ENCODE data around the gene ARHGAP32.

ARHGAP32 gene

GRCh38 chr11:128956401-128957201, 235.5 kb downstream of the ARHGAP32 start:
- DNase-seq (ENCODE audit: low spot score): peak; percentile 59

GRCh38 chr11:128955636-128956035, 236.5 kb downstream of the ARHGAP32 start:
- DNase-seq (ENCODE audit: low spot score): no peak

GRCh38 chr11:128953151-128953550, 239.0 kb downstream of the ARHGAP32 start:
- no peak for DNase-seq (ENCODE audit: low spot score)

- no peak for DNase-seq (ENCODE audit: low spot score)
Observed at GRCh38 chr11:128949791-128950454, 242.2 kb downstream of the ARHGAP32 start.

- DNase-seq (ENCODE audit: low spot score): no peak
Observed at GRCh38 chr11:128948583-128948982, 243.5 kb downstream of the ARHGAP32 start.

GRCh38 chr11:128947773-128948172, 244.4 kb downstream of the ARHGAP32 start:
- no peak for DNase-seq (ENCODE audit: low spot score)

GRCh38 chr11:128946648-128947047, 245.5 kb downstream of the ARHGAP32 start:
- no peak for DNase-seq (ENCODE audit: low spot score)

GRCh38 chr11:128943428-128943976, 248.6 kb downstream of the ARHGAP32 start:
- no peak for DNase-seq (ENCODE audit: low spot score)

GRCh38 chr11:128942817-128943427, 249.2 kb downstream of the ARHGAP32 start, which contains the start of gene TP53AIP1:
TSS of gene TP53AIP1 (minus strand) at chr11:128942871. CDS start at chr11:128937818, 5,053 bp downstream.
- no peak for DNase-seq (ENCODE audit: low spot score)

- DNase-seq (ENCODE audit: low spot score): no peak
Observed at GRCh38 chr11:128942272-128942612, 249.9 kb downstream of the ARHGAP32 start.

GRCh38 chr11:128941573-128942271, 250.4 kb downstream of the ARHGAP32 start:
- DNase-seq (ENCODE audit: low spot score): no peak

GRCh38 chr11:128941110-128941509, 251.0 kb downstream of the ARHGAP32 start:
- DNase-seq (ENCODE audit: low spot score): no peak

GRCh38 chr11:128940603-128941002, 251.5 kb downstream of the ARHGAP32 start:
- DNase-seq (ENCODE audit: low spot score): no peak

- no peak for DNase-seq (ENCODE audit: low spot score)
Observed at GRCh38 chr11:128940156-128940555, 252.0 kb downstream of the ARHGAP32 start.

GRCh38 chr11:128939591-128939990, 252.5 kb downstream of the ARHGAP32 start:
- DNase-seq (ENCODE audit: low spot score): no peak

- no peak for DNase-seq (ENCODE audit: low spot score)
Observed at GRCh38 chr11:128938156-128938885, 253.8 kb downstream of the ARHGAP32 start.

- no peak for DNase-seq (ENCODE audit: low spot score)
Observed at GRCh38 chr11:128937480-128937879, 254.6 kb downstream of the ARHGAP32 start.

- DNase-seq (ENCODE audit: low spot score): no peak
Observed at GRCh38 chr11:128936606-128937251, 255.4 kb downstream of the ARHGAP32 start.

- DNase-seq (ENCODE audit: low spot score): no peak
Observed at GRCh38 chr11:128934926-128935325, 257.2 kb downstream of the ARHGAP32 start.

GRCh38 chr11:128934351-128934750, 257.8 kb downstream of the ARHGAP32 start:
- DNase-seq (ENCODE audit: low spot score): no peak

Measured in putamen (tissue), 1 donor.